Muscle layer of colon (tissue), 2 donors: ENCODE results near the gene SH2D1B.

ENCODE experiments used
- H3K27ac ChIP-seq: one replicate; pipeline ENCODE4 v1.7.0; 2013; ENCODE audit warnings: low read depth, mild to moderate bottlenecking, low read length, moderate library complexity
- H3K27me3 ChIP-seq, 2 donors: one replicate each; pipeline ENCODE4 v1.7.0; 2013; ENCODE audit warnings: low read length in 2 of 2, mild to moderate bottlenecking in 2 of 2; ENCODE audit not compliant: insufficient read depth in 2 of 2, control insufficient read depth in 1 of 2
- H3K36me3 ChIP-seq: one replicate; pipeline ENCODE4 v1.7.0; 2013; ENCODE audit warnings: mild to moderate bottlenecking, low read length; ENCODE audit not compliant: insufficient read depth
- H3K4me1 ChIP-seq: one replicate; pipeline ENCODE4 v1.7.0; 2013; ENCODE audit warnings: mild to moderate bottlenecking, low read length; ENCODE audit not compliant: insufficient read depth
- H3K4me3 ChIP-seq, 2 donors: one replicate each; pipeline ENCODE4 v1.7.0; 2013; ENCODE audit warnings: low read length in 2 of 2, low read depth in 1 of 2, mild to moderate bottlenecking in 1 of 2, moderate library complexity in 1 of 2
- H3K9ac ChIP-seq: one replicate; pipeline ENCODE4 v1.7.0; 2013; ENCODE audit warnings: low read length
- H3K9me3 ChIP-seq: one replicate; pipeline ENCODE4 v1.7.0; 2013; ENCODE audit warnings: mild to moderate bottlenecking, low read length
- donor health status: abdominal sarcoma.
- donor health status: Adenocarcinoma of cecum.

Gene SH2D1B

DNA sequence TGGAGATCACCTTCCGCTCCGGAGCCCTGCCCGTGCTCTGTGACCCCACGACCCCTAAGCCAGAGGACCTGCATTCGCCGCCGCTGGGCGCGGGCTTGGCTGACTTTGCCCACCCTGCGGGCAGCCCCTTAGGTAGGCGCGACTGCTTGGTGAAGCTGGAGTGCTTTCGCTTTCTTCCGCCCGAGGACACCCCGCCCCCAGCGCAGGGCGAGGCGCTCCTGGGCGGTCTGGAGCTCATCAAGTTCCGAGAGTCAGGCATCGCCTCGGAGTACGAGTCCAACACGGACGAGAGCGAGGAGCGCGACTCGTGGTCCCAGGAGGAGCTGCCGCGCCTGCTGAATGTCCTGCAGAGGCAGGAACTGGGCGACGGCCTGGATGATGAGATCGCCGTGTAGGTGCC is 44.9 kb downstream of the SH2D1B start:
- Histone ChIP-seq H3K4me3 (peak overlapping the region in 1 of 2 donors; percentile 30), H3K27me3 (no peaks in the 10 kb centered on the region), H3K9ac (no peak overlapping the region), H3K9me3 (no peaks in the 10 kb centered on the region), H3K4me1 (no peaks in the 10 kb centered on the region), H3K27ac (no peak overlapping the region), H3K36me3 (peaks cover 4% of the 10 kb centered on the region)

DNA sequence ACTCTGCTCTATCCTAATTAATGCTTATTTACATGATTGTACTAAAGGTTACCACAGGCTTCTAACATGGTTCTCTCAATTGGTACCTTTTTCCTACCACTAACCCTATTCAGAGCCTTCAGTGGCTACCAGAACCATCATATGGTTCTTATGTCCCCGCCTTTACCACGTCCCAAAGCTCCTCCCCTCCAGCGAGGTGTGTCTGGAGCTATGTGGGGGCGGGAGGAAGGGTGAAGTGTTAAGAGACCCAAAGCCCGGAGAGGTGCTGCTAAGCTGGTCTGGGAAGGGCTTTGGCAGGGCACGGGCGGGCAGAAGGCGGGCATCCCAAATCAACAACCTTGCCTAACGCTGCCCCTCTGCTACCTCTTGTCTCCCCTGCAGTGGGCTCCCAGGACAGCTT is 45.3 kb downstream of the SH2D1B start:
- H3K4me1 ChIP-seq = no peaks in the 10 kb centered on the region
- no peak overlapping the region for H3K27ac ChIP-seq
- H3K27me3 ChIP-seq = no peaks in the 10 kb centered on the region
- no peak overlapping the region for H3K9ac ChIP-seq
- H3K4me3 ChIP-seq = peak overlapping the region in 1 of 2 donors; percentile 30
- H3K9me3 ChIP-seq = no peaks in the 10 kb centered on the region
- peaks cover 4% of the 10 kb centered on the region for H3K36me3 ChIP-seq

DNA sequence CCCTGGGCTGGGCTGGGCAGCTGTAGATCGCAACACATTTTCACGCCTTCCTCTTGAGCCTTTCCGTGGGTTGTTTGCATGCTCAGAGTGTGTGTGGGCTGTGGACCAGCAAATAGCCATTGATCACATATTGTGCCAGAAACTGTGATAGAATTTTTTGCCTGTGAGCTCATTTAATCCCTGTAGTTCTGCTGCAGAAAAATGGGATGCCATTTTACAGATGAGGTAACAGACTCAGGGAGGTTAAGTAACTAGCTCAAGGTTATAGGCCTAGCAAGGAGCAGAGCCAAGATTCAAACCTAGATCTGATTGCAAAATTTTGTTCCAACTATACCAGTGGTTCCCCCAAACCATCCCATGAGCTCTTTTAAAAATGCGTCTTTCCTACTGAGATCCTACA is 45.8 kb downstream of the SH2D1B start:
- no peak overlapping the region for H3K4me3 ChIP-seq

DNA sequence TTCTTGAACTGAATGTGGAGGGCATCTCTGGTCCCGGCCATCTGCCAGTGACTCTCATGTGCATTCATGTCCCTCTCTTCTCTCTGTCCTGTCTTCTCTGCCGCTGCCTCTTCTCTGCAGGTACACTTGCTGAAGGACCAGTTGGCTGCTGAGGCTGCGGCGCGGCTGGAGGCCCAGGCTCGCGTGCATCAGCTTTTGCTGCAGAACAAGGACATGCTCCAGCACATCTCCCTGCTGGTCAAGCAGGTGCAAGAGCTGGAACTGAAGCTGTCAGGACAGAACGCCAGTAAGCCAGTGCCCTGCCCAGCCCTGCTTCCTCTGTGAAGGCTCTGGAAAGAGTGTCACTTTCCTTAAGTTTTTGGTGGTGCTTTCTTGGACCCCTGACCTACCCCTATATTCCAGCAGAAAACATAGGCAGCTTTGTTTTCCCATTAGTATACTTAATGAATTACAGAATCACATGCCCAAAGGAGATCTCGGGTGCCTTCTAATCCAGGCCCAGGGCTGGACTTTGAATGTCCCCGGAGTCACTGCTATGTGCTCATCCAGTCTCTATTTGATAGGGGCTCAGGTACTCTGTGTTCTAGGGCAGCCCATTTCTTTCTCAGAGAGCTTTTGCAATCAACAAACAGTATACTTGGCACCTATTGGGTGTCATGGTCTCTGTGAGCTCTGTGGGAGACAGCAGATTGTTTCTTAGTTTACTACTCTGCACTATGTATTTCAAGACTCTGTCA is 46.5 kb downstream of the SH2D1B start:
- Histone ChIP-seq H3K9me3 (no peaks in the 10 kb centered on the region), H3K4me1 (no peaks in the 10 kb centered on the region), H3K36me3 (peaks cover 7% of the 10 kb centered on the region), H3K4me3 (no peak overlapping the region), H3K9ac (no peak overlapping the region), H3K27me3 (no peaks in the 10 kb centered on the region), H3K27ac (no peak overlapping the region)

More for the DNA sequence above, 45.8 kb downstream of the SH2D1B start:
- no peak overlapping the region for H3K27ac ChIP-seq
- H3K27me3 ChIP-seq = no peaks in the 10 kb centered on the region
- H3K9ac ChIP-seq = no peak overlapping the region
- H3K36me3 ChIP-seq = peaks cover 5% of the 10 kb centered on the region
- H3K9me3 ChIP-seq = no peaks in the 10 kb centered on the region
- H3K4me1 ChIP-seq = no peaks in the 10 kb centered on the region

DNA sequence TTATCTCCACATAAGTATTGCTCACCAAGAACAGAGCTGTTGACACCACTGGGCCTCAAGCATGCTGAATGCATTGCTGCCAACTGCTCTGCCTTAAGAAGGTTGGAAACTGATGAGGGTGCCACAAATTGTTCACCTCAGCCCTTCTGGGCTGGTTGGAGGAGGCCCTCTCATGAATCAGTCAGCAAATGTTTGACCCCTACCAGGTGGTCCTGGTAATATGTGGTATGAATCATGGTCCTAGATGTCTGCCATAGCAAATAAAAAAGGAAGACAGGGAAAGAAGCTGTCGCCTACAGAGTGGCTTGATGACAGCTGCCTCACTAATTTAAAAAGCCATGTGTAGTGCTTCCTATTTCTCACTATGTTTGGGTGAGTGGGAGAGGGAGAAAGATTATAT is 47.4 kb downstream of the SH2D1B start:
- Histone ChIP-seq H3K9ac (no peak overlapping the region), H3K27me3 (no peaks in the 10 kb centered on the region), H3K27ac (no peak overlapping the region), H3K4me3 (no peak overlapping the region), H3K36me3 (peaks cover 7% of the 10 kb centered on the region), H3K9me3 (no peaks in the 10 kb centered on the region), H3K4me1 (no peaks in the 10 kb centered on the region)

DNA sequence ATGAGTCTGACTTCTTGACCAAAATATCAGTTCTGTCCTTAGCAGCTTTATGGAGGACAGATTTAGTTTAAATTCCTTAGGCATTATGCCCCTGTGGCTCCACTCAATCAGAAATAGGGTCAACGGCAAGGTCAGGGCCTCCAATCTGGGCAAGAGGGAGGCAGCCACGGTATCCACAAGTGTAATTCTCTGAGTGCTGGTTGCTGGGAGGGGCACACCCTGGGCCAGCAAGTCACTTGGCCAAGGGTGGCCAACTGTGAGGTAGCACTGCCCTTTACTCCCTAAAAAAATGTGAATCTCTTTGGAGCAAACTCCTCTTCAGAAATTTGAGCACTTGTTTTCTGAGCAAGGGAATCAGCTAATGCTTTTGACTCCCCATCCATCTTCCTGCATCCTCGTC is 48.1 kb downstream of the SH2D1B start:
- Histone ChIP-seq H3K9ac (no peak overlapping the region), H3K4me3 (no peak overlapping the region), H3K9me3 (no peaks in the 10 kb centered on the region), H3K27ac (no peak overlapping the region), H3K36me3 (peaks cover 7% of the 10 kb centered on the region), H3K27me3 (no peaks in the 10 kb centered on the region), H3K4me1 (no peaks in the 10 kb centered on the region)

DNA sequence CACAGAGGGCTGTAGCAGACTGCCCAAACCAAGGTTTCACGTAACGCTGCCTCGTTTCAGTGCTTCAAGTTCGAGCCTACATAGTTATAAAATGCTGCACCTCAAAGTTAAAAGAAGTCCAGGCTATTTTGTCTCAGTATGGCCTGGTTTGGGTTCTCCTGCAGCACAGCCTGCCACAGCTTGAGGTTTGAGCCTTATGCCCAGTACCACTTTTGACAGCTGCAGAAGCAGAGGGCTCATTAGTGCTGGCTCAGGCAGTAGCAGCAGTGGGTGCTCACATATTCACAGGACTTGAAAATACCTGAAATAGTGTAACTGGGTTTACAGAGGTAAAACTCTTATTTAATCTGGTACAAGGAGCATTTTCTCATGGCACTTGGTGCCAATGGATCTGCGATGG is 50.6 kb downstream of the SH2D1B start:
- no peaks in the 10 kb centered on the region for H3K4me1 ChIP-seq
- H3K36me3 ChIP-seq = peaks cover 16% of the 10 kb centered on the region
- no peak overlapping the region for H3K9ac ChIP-seq
- H3K4me3 ChIP-seq = no peak overlapping the region
- H3K27me3 ChIP-seq = no peaks in the 10 kb centered on the region
- H3K9me3 ChIP-seq = no peaks in the 10 kb centered on the region
- H3K27ac ChIP-seq = no peak overlapping the region

DNA sequence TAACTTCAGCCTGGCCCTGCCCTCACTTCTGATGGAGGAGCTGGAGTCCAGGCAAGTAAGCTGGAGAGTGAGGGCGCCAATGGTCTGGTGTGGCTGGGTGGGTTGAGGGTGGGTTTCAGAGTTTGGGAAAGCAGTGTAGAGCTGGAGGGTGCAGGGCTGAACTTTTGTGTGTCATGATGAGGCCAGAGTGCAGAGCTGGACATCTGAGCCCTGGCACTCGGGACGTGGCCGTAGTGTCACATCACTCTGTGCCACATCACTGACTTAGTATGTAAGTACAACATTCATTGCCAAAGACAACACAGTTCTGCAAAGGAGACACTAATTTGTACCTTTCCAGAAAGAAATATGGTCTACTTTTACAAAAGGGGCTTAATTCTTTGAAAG is 51.1 kb downstream of the SH2D1B start:
- Histone ChIP-seq H3K9me3 (no peaks in the 10 kb centered on the region), H3K36me3 (peaks cover 18% of the 10 kb centered on the region), H3K27ac (no peak overlapping the region), H3K4me1 (no peaks in the 10 kb centered on the region), H3K9ac (no peak overlapping the region), H3K4me3 (no peak overlapping the region), H3K27me3 (no peaks in the 10 kb centered on the region)

DNA sequence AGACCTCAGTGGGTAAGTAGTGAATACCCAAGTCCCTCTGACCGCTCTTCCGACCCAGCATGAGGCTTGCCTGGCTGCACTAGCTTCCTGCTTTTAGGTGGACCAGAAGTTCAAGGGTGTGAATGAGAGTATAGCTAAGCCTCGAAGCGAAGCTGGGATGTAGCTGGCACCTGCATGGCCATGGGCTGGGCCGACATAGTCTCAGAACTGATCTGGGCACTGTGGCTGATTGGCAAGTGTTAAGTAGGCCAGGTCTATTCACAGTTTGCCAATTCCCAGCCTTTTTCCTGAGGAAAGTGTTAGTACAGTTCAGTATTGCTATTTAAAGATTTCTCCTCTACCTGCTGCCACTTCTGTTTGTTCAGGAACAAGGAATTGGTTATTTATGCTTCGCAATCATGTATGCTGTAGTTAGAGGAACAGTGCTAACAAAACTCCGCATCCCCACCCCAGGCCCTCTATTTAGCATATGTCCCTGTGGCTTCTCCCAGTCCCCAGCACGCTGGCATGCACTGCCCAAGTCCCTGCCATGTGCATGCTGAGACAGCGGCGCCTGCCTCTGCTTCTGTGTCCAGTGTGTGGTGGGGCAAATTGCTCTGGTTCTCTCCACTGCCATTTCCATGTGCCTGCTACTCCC is 51.6 kb downstream of the SH2D1B start:
- H3K4me3 ChIP-seq = no peak overlapping the region
- no peaks in the 10 kb centered on the region for H3K9me3 ChIP-seq
- no peaks in the 10 kb centered on the region for H3K27me3 ChIP-seq
- no peak overlapping the region for H3K9ac ChIP-seq
- H3K4me1 ChIP-seq = no peaks in the 10 kb centered on the region
- H3K27ac ChIP-seq = no peak overlapping the region
- H3K36me3 ChIP-seq = peaks cover 23% of the 10 kb centered on the region

DNA sequence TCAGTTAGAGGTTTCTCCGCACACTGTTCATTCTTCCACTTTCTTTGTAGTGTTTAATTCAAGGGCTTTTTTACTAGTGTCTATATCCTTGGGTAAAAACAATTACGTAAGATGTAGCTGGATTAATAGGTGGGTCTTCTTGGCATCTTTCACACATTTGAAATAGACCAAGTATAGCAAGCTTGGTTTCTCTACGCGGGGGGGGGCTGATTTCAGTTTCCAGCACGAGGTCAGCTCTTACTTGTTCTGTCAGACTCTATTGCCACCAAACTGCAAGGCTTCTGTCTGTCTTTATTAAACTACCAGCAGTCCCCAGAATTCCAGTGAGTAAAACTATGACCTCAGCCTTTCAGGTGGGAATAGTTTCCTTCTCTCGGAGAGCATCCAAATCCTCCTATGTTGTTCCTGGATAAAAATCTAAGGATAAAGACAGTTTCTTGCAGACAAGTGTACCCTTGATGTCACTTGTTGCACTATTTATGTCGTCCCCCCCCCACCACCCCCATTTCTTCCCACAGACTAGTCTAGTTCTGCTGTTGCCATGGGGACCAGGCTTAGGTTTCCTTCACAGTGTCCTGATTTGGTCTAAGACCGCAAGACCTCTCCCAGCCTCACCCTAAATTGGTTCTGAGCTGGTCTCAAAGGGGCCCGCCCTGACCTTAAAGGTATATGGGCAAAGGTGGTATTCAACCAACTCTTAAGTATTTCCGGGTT is 52.3 kb downstream of the SH2D1B start:
- H3K4me3 ChIP-seq = no peak overlapping the region
- H3K9me3 ChIP-seq = no peaks in the 10 kb centered on the region
- H3K9ac ChIP-seq = no peak overlapping the region
- H3K4me1 ChIP-seq = no peaks in the 10 kb centered on the region
- H3K27ac ChIP-seq = no peak overlapping the region
- H3K27me3 ChIP-seq = no peaks in the 10 kb centered on the region
- peaks cover 24% of the 10 kb centered on the region for H3K36me3 ChIP-seq

DNA sequence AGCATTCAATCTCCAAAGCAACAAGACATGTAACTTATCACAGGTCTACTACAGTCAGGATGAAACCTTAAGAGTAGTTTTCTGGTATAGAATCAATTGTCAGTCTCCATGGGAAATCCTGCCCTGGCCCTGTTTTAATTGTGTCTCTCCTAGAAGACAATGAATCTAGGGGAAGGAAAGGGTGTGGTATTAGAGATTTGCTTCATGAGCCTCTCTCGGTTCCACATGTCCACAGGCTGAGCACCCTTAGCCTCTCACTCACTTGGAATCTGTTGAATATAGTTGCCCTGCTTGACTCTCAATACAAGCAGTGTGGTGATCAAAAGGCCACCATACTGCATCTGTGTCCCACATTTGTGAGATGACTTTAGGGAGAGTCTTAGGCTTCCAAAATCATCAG is 53.0 kb downstream of the SH2D1B start:
- H3K4me1 ChIP-seq = no peaks in the 10 kb centered on the region

More for the DNA sequence above, 53.0 kb downstream of the SH2D1B start:
- H3K36me3 ChIP-seq = peaks cover 24% of the 10 kb centered on the region
- no peaks in the 10 kb centered on the region for H3K27me3 ChIP-seq
- no peaks in the 10 kb centered on the region for H3K9me3 ChIP-seq
- no peak overlapping the region for H3K27ac ChIP-seq
- H3K9ac ChIP-seq = no peak overlapping the region
- no peak overlapping the region for H3K4me3 ChIP-seq
